ENCODE data around the gene PFN1. TPM values are rescaled to one million over a fixed set of nuclear protein-coding genes. Genes with fewer than 3 reads are reported as not detected.

Gene PFN1
- total and polyA plus RNA-seq, 9 of the 15 experiments (the other 6 are each of a cell fraction or from before 2014, with no cell fraction given), result 60.5 to 1,479 (median 456) TPM

- TF ChIP-seq ATF1 (CRISPR knock-in tag; IDR thresholded peaks at IDR 0.05) (no peak), ATF1 (tag; IDR thresholded peaks at IDR 0.05) (no peak)
These were observed 23.5 kb upstream of the PFN1 start (continued) for GRCh38 chr17:4971826-4972225.

GRCh38 chr17:4970273-4970672, 21.9 kb upstream of the PFN1 start:
- H3K9ac ChIP-seq (ENCODE audit: insufficient read depth in 1 of 2, low read depth in 2 of 2, low read length in 2 of 2), result no peak overlapping the region
- H3K9me1 ChIP-seq (ENCODE audit: control insufficient read depth, insufficient read depth, low read length), result no peaks in the 10 kb centered on the region
- in situ Hi-C loops (cut with MboI) (no loop called here), intact Hi-C loops (cut with micrococcal nuclease) (no loop called here)
- ATAC-seq, result no peak
- 93% methylated on average over 5 of the region's 8 CpGs for WGBS (ENCODE audit: insufficient coverage, low coverage, missing lambda C conversion rate)
- no peak overlapping the region for H2AFZ ChIP-seq (ENCODE audit: low read depth, low read length)
- TF ChIP-seq ZBED1 (IDR thresholded peaks at IDR 0.05) (no peak), HDAC8 (tag; IDR thresholded peaks at IDR 0.05) (no peak), RAD51 (IDR thresholded peaks at IDR 0.05; ENCODE audit: borderline replicate concordance, low read depth) (no peak)
- TF ChIP-seq, protein P1, sequence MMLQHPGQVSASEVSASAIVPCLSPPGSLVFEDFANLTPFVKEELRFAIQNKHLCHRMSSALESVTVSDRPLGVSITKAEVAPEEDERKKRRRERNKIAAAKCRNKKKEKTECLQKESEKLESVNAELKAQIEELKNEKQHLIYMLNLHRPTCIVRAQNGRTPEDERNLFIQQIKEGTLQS (IDR thresholded peaks at IDR 0.05), result no peak
- TF ChIP-seq, protein P1 (CRISPR knock-in tag; conservative IDR thresholded peaks at IDR 0.05), result no peak
- TF ChIP-seq, protein P2, sequence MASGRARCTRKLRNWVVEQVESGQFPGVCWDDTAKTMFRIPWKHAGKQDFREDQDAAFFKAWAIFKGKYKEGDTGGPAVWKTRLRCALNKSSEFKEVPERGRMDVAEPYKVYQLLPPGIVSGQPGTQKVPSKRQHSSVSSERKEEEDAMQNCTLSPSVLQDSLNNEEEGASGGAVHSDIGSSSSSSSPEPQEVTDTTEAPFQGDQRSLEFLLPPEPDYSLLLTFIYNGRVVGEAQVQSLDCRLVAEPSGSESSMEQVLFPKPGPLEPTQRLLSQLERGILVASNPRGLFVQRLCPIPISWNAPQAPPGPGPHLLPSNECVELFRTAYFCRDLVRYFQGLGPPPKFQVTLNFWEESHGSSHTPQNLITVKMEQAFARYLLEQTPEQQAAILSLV (tag; IDR thresholded peaks at IDR 0.05), result no peak
- no peak for FAIRE-seq
- DNase-seq (ENCODE audit: extremely low read depth in 1 of 4, low spot score in 3 of 4), result no peak
- H3K27ac ChIP-seq (ENCODE audit: extremely low read depth, low read depth, low read length), result peak overlapping the region; percentile 95; the same call in 1 of the 3 replicates
- H3K36me3 ChIP-seq (ENCODE audit: control insufficient read depth, insufficient read depth, low read length), result peaks cover 65% of the 10 kb centered on the region; the same call in 2 of the 3 replicates
- ChIA-PET POLR2A (interaction anchor here (0.9 to 1.4 kb wide), 2 partner anchors 9 to 61 kb away, joined by 3 to 8 read pairs; no protein-coding TSS in a partner anchor), CTCF (ENCODE audit: low intra/inter-chr PET ratio) (no interaction called here)
- no peak overlapping the region for H3K4me3 ChIP-seq
- peaks cover 23 to 26% of the 10 kb centered on the region in 2 experiments for H3K4me1 ChIP-seq (replicated peaks in 1 of 2; ENCODE audit: control insufficient read depth in 2 of 2, insufficient read depth in 2 of 2, low read length in 2 of 2)
- no peak overlapping the region for H3K4me2 ChIP-seq (ENCODE audit: insufficient read depth, low read length)
- no TSS peak for BruUV-seq (replicated peaks)
- H3K9me3 ChIP-seq (replicated peaks; ENCODE audit: control insufficient read depth, insufficient read depth, low read depth, low read length), result no peaks in the 10 kb centered on the region
- peaks cover 25% of the 10 kb centered on the region for H3K79me2 ChIP-seq (ENCODE audit: control insufficient read depth, insufficient read depth, low read length)
- H3K27me3 ChIP-seq (ENCODE audit: control insufficient read depth in 2 of 2, insufficient read depth in 2 of 2, low read length in 2 of 2), result no peaks in the 10 kb centered on the region
- no peaks in the 10 kb centered on the region for H4K20me1 ChIP-seq (replicated peaks; ENCODE audit: control insufficient read depth, insufficient read depth, low read length)
